HUDEP-2 (cell line): ENCODE results near the gene NFKB2.

Experiments used
- DNase-seq, 76 experiments: peaks; one replicate each; lab custom pipeline; 2025; ENCODE audit not compliant: unreplicated experiment in 76 of 76; lab: John Stamatoyannopoulos, UW

NFKB2 gene

GRCh38 chr10:102420714-102421506 is 25.4 kb downstream of the NFKB2 start, which contains the start of gene FBXL15:
TSS of gene FBXL15 (plus strand) at chr10:102420836. CDS start at chr10:102421130, 294 bp downstream.
- peak; percentile 20 to 99 (median 92) for DNase-seq

- peak in 2 of 76 experiments; percentile 54 to 57 for DNase-seq
Observed at GRCh38 chr10:102421507-102421756, 25.9 kb downstream of the NFKB2 start.

GRCh38 chr10:102421757-102422512 is 26.4 kb downstream of the NFKB2 start:
- DNase-seq = peak in 59 of 76 experiments; percentile 15 to 71 (median 48)

- DNase-seq = peak in 72 of 76 experiments; percentile 19 to 86 (median 65)
Observed at GRCh38 chr10:102422545-102423129, 27.1 kb downstream of the NFKB2 start.

GRCh38 chr10:102423372-102423968 is 28.0 kb downstream of the NFKB2 start:
- DNase-seq = no peak

- no peak for DNase-seq
Observed at GRCh38 chr10:102424145-102424544, 28.6 kb downstream of the NFKB2 start.

- DNase-seq = no peak
Observed at GRCh38 chr10:102424916-102425315, 29.4 kb downstream of the NFKB2 start.

GRCh38 chr10:102425444-102425843 is 29.9 kb downstream of the NFKB2 start:
- no peak for DNase-seq

- DNase-seq = no peak
Observed at GRCh38 chr10:102426803-102427287, 31.3 kb downstream of the NFKB2 start.

GRCh38 chr10:102429468-102429867 is 34.0 kb downstream of the NFKB2 start:
- no peak for DNase-seq

GRCh38 chr10:102431452-102432124 is 36.1 kb downstream of the NFKB2 start:
- peak in 14 of 76 experiments; percentile 10 to 41 (median 21) for DNase-seq

- peak in 74 of 76 experiments; percentile 58 to 98 (median 95) for DNase-seq
Observed at GRCh38 chr10:102432162-102432950, 36.9 kb downstream of the NFKB2 start, which contains the start of gene CUEDC2. TSS of gene CUEDC2 (minus strand) at chr10:102432574. CDS start at chr10:102425188, 7,386 bp downstream.

GRCh38 chr10:102433619-102434046 is 38.1 kb downstream of the NFKB2 start:
- peak in 2 of 76 experiments; percentile 6 to 20 for DNase-seq

- DNase-seq = no peak
Observed at GRCh38 chr10:102434394-102435132, 39.1 kb downstream of the NFKB2 start.

GRCh38 chr10:102435133-102435497 is 39.6 kb downstream of the NFKB2 start:
- no peak for DNase-seq

- peak in 67 of 76 experiments; percentile 7 to 86 (median 61) for DNase-seq
Observed at GRCh38 chr10:102435529-102436233, 40.2 kb downstream of the NFKB2 start.

GRCh38 chr10:102436312-102436711 is 40.8 kb downstream of the NFKB2 start:
- peak in 2 of 76 experiments; percentile 13 to 18 for DNase-seq

GRCh38 chr10:102437515-102437914 is 42.0 kb downstream of the NFKB2 start:
- peak in 8 of 76 experiments; percentile 7 to 41 (median 16) for DNase-seq
